LNCAP (cell line): ENCODE results near the gene MTG2.
A peak's percentile ranks its signal among the peaks of the same experiment; 100 is the strongest.

Source experiments
- CTCF ChIP-seq: fragments of 450-650 bp; IDR thresholded peaks from 2 replicates; pipeline ENCODE4 v1.5.1; 2017; ENCODE audit warnings: mild to moderate bottlenecking

The MTG2 gene

GRCh38 chr20:62182469-62183425 lies at the start of gene MTG2:
TSS of gene MTG2 (plus strand) at chr20:62183028. CDS start at chr20:62193421, 10,393 bp downstream.
- no peak for TF ChIP-seq CTCF

- TF ChIP-seq CTCF, result no peak
These were observed 49.6 kb upstream of the MTG2 start for GRCh38 chr20:62133051-62133845.

GRCh38 chr20:62133864-62134263 lies 49.0 kb upstream of the MTG2 start:
- TF ChIP-seq CTCF, result no peak

GRCh38 chr20:62134735-62135231 lies 48.0 kb upstream of the MTG2 start:
- no peak for TF ChIP-seq CTCF

- TF ChIP-seq CTCF, result no peak
These were observed 47.1 kb upstream of the MTG2 start for GRCh38 chr20:62135573-62136266.

- TF ChIP-seq CTCF, result peak; percentile 92
These were observed 46.3 kb upstream of the MTG2 start for GRCh38 chr20:62136283-62137091.
